GM12878 (cell line): Measurements from ENCODE around the gene RPL18. TPM values are rescaled to one million over a fixed set of nuclear protein-coding genes. Genes with fewer than 3 reads are reported as not detected.

Experiments used
- CREB1 ChIP-seq: IDR thresholded peaks from 2 replicates; pipeline ENCODE4 v1.6.1; 2012; ENCODE audit warnings: low read depth, mild to moderate bottlenecking, inconsistent platforms
- JUNB ChIP-seq: IDR thresholded peaks from 2 replicates; pipeline ENCODE4 v1.6.1; 2016; ENCODE audit warnings: antibody characterized with exemption, mild to moderate bottlenecking
- KDM1A ChIP-seq: fragments of 200-600 bp; sonication (generic); IDR thresholded peaks from 2 replicates; pipeline ENCODE4 v1.6.1; 2016; ENCODE audit warnings: borderline replicate concordance
- KLF5 ChIP-seq: fragments of 450-650 bp; IDR thresholded peaks from 2 replicates; pipeline ENCODE4 v1.6.1; 2014; ENCODE audit warnings: mild to moderate bottlenecking; ENCODE audit not compliant: partially characterized antibody
- MEF2A ChIP-seq: IDR thresholded peaks from 2 replicates; pipeline ENCODE4 v1.6.1; 2011; ENCODE audit warnings: low read depth, mild to moderate bottlenecking, low read length, moderate library complexity; ENCODE audit not compliant: insufficient read depth
- NR2F1 ChIP-seq: fragments of 450-650 bp; conservative IDR thresholded peaks from 2 replicates; pipeline ENCODE4 v1.6.1; 2017; ENCODE audit warnings: mild to moderate bottlenecking
- POLR2AphosphoS2 ChIP-seq: IDR thresholded peaks from 2 replicates; pipeline ENCODE4 v1.6.1; 2011; ENCODE audit warnings: low read depth, mild to moderate bottlenecking, low read length, improper control_type of control experiment, moderate library complexity
- RBBP5 ChIP-seq: fragments of 200-600 bp; sonication (generic); conservative IDR thresholded peaks from 2 replicates; pipeline ENCODE4 v1.6.1; 2016
- SP1 ChIP-seq: IDR thresholded peaks from one replicate; pipeline ENCODE4 v1.6.1; 2011; ENCODE audit warnings: low read depth, low read length
- ZBED1 ChIP-seq: IDR thresholded peaks from 2 replicates; pipeline ENCODE4 v1.6.1; 2016; ENCODE audit warnings: borderline replicate concordance
- polyA plus RNA-seq, 11 experiments: library from polyadenylated mRNA; depleted of rRNA in 4 of 11; unstranded in 6 of 11; stranded (reverse) in 5 of 11; fragments of >200 nt; fragmentation: Nextera tagmentation in 4 of 11; fragmentation: Illumina TruSeq in 1 of 11; extraction: Ambion mirVana in 4 of 11; extraction: Trizol in 1 of 11; gene quantifications; 1 replicate in 1 of 11; 2 replicates in 10 of 11; pipeline versions ENCODE4 v1.2.1 to v1.2.3, GENCODE V29; 2011 to 2016; ENCODE audit warnings: inconsistent platforms in 2 of 11, missing spikeins in 2 of 11, low read depth in 1 of 11
- total RNA-seq, 4 experiments: library from RNA; depleted of rRNA in 3 of 4; stranded (reverse); fragments of >200 nt in 3 of 4; fragmentation: Illumina TruSeq in 1 of 4; extraction: Trizol in 1 of 4; gene quantifications; 2 replicates each; pipeline versions ENCODE4 v1.2.1 to v1.2.3, GENCODE V29; 2013 to 2021
- TF ChIP-seq, protein P1 (sequence below): fragments of 450-650 bp; IDR thresholded peaks from 2 replicates; pipeline ENCODE4 v1.6.1; 2017; ENCODE audit warnings: mild to moderate bottlenecking, moderate library complexity
- TF ChIP-seq, protein P2 (sequence below): IDR thresholded peaks from 2 replicates; pipeline ENCODE4 v1.6.1; 2012; ENCODE audit warnings: improper control_type of control experiment, low read depth, low read length; ENCODE audit not compliant: insufficient replicate concordance
- TF ChIP-seq, protein P3 (sequence below), 3 experiments: IDR thresholded peaks in 2 of 3; conservative IDR thresholded peaks in 1 of 3; 2 replicates each; pipeline ENCODE4 v1.5.1; 2011; ENCODE audit warnings: low read depth in 3 of 3, low read length in 3 of 3, mild to moderate bottlenecking in 3 of 3, control low read depth in 2 of 3, moderate library complexity in 2 of 3, inconsistent platforms in 1 of 3, mixed read lengths in 1 of 3; ENCODE audit not compliant: control insufficient read depth in 2 of 3, insufficient read depth in 1 of 3; ENCODE audit errors: extremely low read depth in 1 of 3
- TF ChIP-seq, protein P4 (sequence below): fragments of 450-650 bp; IDR thresholded peaks from 2 replicates; pipeline ENCODE4 v1.6.1; 2017; ENCODE audit warnings: borderline replicate concordance
- TF ChIP-seq, protein P5 (sequence below): IDR thresholded peaks from 2 replicates; pipeline ENCODE4 v1.6.1; 2011; ENCODE audit warnings: mild to moderate bottlenecking, low read depth, low read length, moderate library complexity; ENCODE audit not compliant: insufficient replicate concordance

The RPL18 gene
- total and polyA plus RNA-seq, 10 of the 15 experiments (the other 5 are each of a cell fraction or from before 2014, with no cell fraction given) = 393 to 4,267 (median 2,019) TPM

DNA sequence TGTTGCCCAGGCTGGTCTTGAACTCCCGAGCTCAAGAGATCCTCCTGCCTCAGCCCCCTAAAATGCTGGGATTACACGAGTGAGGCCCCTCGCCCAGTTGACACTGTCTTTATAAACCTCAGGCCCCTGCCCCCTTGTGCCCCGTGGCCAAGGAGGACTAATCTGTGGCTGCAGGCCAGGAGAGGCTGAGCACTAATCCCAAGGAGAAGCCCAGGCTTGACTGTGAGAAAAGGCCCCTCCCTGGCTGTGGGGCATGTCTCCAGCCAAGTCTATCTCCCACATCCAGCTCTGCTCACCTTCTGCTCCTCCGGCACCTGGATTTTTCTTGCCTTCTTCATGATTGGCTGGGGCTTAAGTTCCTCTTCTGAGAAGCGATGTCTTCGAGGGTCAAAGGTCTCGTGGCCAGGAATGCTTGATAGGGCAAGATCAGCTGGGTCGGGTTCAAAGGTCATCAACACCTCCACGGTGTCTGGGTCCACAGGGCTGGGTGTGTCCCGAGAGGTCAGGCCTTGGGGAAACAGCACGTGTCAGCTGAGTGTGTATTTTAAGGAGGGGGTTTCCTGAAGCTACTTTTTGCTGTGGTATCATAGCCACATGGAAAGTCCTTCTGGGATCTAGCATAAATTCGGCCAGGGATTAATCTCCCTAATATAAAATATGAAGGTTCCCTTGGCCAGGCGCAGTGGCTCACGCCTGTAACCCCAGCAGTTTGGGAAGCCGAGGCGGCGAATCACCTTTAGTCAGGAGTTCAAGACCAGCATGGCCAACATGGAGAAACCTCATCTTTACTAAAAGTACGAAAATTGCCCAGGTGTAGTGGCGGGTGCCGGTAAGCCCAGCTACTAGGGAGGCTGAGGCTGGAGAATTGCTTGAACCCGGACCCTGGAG lies 14.4 kb upstream of the RPL18 start (continued):
- TF ChIP-seq, protein P1, sequence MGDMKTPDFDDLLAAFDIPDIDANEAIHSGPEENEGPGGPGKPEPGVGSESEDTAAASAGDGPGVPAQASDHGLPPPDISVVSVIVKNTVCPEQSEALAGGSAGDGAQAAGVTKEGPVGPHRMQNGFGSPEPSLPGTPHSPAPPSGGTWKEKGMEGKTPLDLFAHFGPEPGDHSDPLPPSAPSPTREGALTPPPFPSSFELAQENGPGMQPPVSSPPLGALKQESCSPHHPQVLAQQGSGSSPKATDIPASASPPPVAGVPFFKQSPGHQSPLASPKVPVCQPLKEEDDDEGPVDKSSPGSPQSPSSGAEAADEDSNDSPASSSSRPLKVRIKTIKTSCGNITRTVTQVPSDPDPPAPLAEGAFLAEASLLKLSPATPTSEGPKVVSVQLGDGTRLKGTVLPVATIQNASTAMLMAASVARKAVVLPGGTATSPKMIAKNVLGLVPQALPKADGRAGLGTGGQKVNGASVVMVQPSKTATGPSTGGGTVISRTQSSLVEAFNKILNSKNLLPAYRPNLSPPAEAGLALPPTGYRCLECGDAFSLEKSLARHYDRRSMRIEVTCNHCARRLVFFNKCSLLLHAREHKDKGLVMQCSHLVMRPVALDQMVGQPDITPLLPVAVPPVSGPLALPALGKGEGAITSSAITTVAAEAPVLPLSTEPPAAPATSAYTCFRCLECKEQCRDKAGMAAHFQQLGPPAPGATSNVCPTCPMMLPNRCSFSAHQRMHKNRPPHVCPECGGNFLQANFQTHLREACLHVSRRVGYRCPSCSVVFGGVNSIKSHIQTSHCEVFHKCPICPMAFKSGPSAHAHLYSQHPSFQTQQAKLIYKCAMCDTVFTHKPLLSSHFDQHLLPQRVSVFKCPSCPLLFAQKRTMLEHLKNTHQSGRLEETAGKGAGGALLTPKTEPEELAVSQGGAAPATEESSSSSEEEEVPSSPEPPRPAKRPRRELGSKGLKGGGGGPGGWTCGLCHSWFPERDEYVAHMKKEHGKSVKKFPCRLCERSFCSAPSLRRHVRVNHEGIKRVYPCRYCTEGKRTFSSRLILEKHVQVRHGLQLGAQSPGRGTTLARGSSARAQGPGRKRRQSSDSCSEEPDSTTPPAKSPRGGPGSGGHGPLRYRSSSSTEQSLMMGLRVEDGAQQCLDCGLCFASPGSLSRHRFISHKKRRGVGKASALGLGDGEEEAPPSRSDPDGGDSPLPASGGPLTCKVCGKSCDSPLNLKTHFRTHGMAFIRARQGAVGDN = peak; percentile 91
- TF ChIP-seq SP1 = no peak
- TF ChIP-seq NR2F1 = peak; percentile 98
- TF ChIP-seq, protein P2, sequence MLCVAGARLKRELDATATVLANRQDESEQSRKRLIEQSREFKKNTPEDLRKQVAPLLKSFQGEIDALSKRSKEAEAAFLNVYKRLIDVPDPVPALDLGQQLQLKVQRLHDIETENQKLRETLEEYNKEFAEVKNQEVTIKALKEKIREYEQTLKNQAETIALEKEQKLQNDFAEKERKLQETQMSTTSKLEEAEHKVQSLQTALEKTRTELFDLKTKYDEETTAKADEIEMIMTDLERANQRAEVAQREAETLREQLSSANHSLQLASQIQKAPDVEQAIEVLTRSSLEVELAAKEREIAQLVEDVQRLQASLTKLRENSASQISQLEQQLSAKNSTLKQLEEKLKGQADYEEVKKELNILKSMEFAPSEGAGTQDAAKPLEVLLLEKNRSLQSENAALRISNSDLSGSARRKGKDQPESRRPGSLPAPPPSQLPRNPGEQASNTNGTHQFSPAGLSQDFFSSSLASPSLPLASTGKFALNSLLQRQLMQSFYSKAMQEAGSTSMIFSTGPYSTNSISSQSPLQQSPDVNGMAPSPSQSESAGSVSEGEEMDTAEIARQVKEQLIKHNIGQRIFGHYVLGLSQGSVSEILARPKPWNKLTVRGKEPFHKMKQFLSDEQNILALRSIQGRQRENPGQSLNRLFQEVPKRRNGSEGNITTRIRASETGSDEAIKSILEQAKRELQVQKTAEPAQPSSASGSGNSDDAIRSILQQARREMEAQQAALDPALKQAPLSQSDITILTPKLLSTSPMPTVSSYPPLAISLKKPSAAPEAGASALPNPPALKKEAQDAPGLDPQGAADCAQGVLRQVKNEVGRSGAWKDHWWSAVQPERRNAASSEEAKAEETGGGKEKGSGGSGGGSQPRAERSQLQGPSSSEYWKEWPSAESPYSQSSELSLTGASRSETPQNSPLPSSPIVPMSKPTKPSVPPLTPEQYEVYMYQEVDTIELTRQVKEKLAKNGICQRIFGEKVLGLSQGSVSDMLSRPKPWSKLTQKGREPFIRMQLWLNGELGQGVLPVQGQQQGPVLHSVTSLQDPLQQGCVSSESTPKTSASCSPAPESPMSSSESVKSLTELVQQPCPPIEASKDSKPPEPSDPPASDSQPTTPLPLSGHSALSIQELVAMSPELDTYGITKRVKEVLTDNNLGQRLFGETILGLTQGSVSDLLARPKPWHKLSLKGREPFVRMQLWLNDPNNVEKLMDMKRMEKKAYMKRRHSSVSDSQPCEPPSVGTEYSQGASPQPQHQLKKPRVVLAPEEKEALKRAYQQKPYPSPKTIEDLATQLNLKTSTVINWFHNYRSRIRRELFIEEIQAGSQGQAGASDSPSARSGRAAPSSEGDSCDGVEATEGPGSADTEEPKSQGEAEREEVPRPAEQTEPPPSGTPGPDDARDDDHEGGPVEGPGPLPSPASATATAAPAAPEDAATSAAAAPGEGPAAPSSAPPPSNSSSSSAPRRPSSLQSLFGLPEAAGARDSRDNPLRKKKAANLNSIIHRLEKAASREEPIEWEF = no peak
- TF ChIP-seq, protein P3, sequence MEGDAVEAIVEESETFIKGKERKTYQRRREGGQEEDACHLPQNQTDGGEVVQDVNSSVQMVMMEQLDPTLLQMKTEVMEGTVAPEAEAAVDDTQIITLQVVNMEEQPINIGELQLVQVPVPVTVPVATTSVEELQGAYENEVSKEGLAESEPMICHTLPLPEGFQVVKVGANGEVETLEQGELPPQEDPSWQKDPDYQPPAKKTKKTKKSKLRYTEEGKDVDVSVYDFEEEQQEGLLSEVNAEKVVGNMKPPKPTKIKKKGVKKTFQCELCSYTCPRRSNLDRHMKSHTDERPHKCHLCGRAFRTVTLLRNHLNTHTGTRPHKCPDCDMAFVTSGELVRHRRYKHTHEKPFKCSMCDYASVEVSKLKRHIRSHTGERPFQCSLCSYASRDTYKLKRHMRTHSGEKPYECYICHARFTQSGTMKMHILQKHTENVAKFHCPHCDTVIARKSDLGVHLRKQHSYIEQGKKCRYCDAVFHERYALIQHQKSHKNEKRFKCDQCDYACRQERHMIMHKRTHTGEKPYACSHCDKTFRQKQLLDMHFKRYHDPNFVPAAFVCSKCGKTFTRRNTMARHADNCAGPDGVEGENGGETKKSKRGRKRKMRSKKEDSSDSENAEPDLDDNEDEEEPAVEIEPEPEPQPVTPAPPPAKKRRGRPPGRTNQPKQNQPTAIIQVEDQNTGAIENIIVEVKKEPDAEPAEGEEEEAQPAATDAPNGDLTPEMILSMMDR (IDR thresholded peaks at IDR 0.05 in 2 of 3, conservative IDR thresholded peaks at IDR 0.05 in 1 of 3; ENCODE audit: control insufficient read depth in 2 of 3, extremely low read depth in 1 of 3, insufficient read depth in 1 of 3, low read depth in 3 of 3, low read length in 3 of 3) = no peak
- no peak for TF ChIP-seq CREB1
- no peak for TF ChIP-seq JUNB
- TF ChIP-seq, protein P4, sequence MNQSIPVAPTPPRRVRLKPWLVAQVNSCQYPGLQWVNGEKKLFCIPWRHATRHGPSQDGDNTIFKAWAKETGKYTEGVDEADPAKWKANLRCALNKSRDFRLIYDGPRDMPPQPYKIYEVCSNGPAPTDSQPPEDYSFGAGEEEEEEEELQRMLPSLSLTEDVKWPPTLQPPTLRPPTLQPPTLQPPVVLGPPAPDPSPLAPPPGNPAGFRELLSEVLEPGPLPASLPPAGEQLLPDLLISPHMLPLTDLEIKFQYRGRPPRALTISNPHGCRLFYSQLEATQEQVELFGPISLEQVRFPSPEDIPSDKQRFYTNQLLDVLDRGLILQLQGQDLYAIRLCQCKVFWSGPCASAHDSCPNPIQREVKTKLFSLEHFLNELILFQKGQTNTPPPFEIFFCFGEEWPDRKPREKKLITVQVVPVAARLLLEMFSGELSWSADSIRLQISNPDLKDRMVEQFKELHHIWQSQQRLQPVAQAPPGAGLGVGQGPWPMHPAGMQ = no peak
- no peak for TF ChIP-seq KLF5
- TF ChIP-seq MEF2A = no peak
- TF ChIP-seq, protein P5, sequence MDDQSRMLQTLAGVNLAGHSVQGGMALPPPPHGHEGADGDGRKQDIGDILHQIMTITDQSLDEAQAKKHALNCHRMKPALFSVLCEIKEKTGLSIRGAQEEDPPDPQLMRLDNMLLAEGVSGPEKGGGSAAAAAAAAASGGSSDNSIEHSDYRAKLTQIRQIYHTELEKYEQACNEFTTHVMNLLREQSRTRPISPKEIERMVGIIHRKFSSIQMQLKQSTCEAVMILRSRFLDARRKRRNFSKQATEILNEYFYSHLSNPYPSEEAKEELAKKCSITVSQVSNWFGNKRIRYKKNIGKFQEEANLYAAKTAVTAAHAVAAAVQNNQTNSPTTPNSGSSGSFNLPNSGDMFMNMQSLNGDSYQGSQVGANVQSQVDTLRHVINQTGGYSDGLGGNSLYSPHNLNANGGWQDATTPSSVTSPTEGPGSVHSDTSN = no peak
- no peak for TF ChIP-seq KDM1A
- no peak for TF ChIP-seq RBBP5
- TF ChIP-seq POLR2AphosphoS2 = no peak
- TF ChIP-seq ZBED1 = no peak
